ENCODE results near the gene FLT4. TPM values are rescaled to one million over a fixed set of nuclear protein-coding genes. Genes with fewer than 3 reads are reported as not detected.

The FLT4 gene
- total and polyA plus RNA-seq, 12 donors = 3.3 to 80.1 (median 25.5) TPM

GRCh38 chr5:180652346-180652745 is 2.9 kb upstream of the FLT4 start:
- Histone ChIP-seq H3K9me3 (replicated peaks in 1 of 3) (no peaks in the 10 kb centered on the region), H3K4me1 (replicated peaks in 1 of 2) (peaks cover 6% of the 10 kb centered on the region in 2 donors), H3K27ac (no peak overlapping the region), H3K36me3 (replicated peaks in 1 of 2) (no peaks in the 10 kb centered on the region), H3K4me3 (no peak overlapping the region), H3K27me3 (peaks cover 16% of the 10 kb centered on the region)
- WGBS, 4 donors = 84 to 87% (median 85%) methylated on average over 11 of the region's 11 CpGs
- no peak for DNase-seq
- intact Hi-C loops (cut with DNase I) = no loop called here
- TF ChIP-seq CTCF (IDR thresholded peaks at IDR 0.05) (no peak), POLR2A (IDR thresholded peaks at IDR 0.05) (no peak)

- TF ChIP-seq CTCF (IDR thresholded peaks at IDR 0.05) = peak in 1 of 6 experiments; percentile 7
- TF ChIP-seq POLR2A (IDR thresholded peaks at IDR 0.05) = no peak
- Histone ChIP-seq H3K4me3 (peak overlapping the region in 1 of 4 donors; percentile 50), H3K9me3 (replicated peaks in 1 of 3) (no peaks in the 10 kb centered on the region), H3K4me1 (replicated peaks in 1 of 2) (peaks cover 6% of the 10 kb centered on the region in 2 donors), H3K27me3 (peaks cover 16% of the 10 kb centered on the region), H3K27ac (peak overlapping the region in 1 of 5 donors; percentile 44), H3K36me3 (replicated peaks in 1 of 2) (no peaks in the 10 kb centered on the region)
- no peak for DNase-seq
- 4 to 37% (median 15%) methylated on average over 6 to 80 of the region's 80 CpGs for WGBS, 4 donors
- intact Hi-C loops (cut with DNase I) = no loop called here
Measured at GRCh38 chr5:180648658-180649296, 623 bp downstream of the FLT4 start.

- no peak for TF ChIP-seq CTCF (IDR thresholded peaks at IDR 0.05)
- TF ChIP-seq POLR2A (IDR thresholded peaks at IDR 0.05) = no peak
- Histone ChIP-seq H3K27ac (peak overlapping the region in 1 of 5 donors; percentile 44), H3K9me3 (replicated peaks in 1 of 3) (no peaks in the 10 kb centered on the region), H3K27me3 (peaks cover 16% of the 10 kb centered on the region), H3K4me1 (replicated peaks in 1 of 2) (peaks cover 6% of the 10 kb centered on the region in 2 donors), H3K4me3 (peak overlapping the region in 1 of 4 donors; percentile 50), H3K36me3 (replicated peaks in 1 of 2) (no peaks in the 10 kb centered on the region)
- no peak for DNase-seq
- 72 to 91% (median 82%) methylated on average over 5 to 8 of the region's 8 CpGs for WGBS, 4 donors
- intact Hi-C loops (cut with DNase I) = no loop called here
Measured at GRCh38 chr5:180647941-180648500, 1.4 kb downstream of the FLT4 start.

GRCh38 chr5:180647465-180647864 is 1.9 kb downstream of the FLT4 start:
- Histone ChIP-seq H3K27ac (peak overlapping the region in 1 of 5 donors; percentile 29), H3K4me3 (no peak overlapping the region), H3K4me1 (replicated peaks in 1 of 2) (peaks cover 6% of the 10 kb centered on the region in 2 donors), H3K36me3 (replicated peaks in 1 of 2) (no peaks in the 10 kb centered on the region), H3K9me3 (replicated peaks in 1 of 3) (no peaks in the 10 kb centered on the region), H3K27me3 (peaks cover 16% of the 10 kb centered on the region)
- no peak for TF ChIP-seq CTCF (IDR thresholded peaks at IDR 0.05)
- TF ChIP-seq POLR2A (IDR thresholded peaks at IDR 0.05) = no peak
- 63 to 82% (median 74%) methylated on average over 2 to 8 of the region's 8 CpGs for WGBS, 4 donors
- intact Hi-C loops (cut with DNase I) = no loop called here
- DNase-seq = no peak
